ENCODE data around the gene PDK3. TPM values are rescaled to one million over a fixed set of nuclear protein-coding genes. Genes with fewer than 3 reads are reported as not detected.

Gene PDK3
- total RNA-seq, 1 donor = 9.0 TPM

DNA sequence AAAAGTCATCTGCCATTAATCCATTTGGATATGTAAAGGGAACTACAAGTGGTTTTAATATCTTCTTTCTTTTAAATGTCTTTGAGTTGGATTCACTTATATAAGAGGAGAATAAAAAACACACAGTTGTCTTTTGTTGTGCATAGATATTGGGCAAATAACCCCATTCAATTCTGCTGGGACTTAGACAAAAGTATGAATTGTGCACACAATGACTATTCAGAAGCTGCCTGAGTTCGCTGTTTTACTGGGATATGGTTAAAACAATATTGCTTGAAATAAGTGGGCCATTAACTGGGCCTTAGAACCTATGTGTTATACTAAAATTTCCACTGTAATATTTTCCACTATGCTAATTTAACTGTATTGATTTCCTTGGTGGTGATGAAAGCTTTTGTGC lies 110.4 kb downstream of the PDK3 start:
- DNase-seq (ENCODE audit: insufficient read length, low spot score, missing footprints) = no peak
- H3K79me2 ChIP-seq (ENCODE audit: insufficient read depth, low read length) = no peaks in the 10 kb centered on the region
- no peak overlapping the region for H3K27ac ChIP-seq (ENCODE audit: low read depth, low read length)
- no peaks in the 10 kb centered on the region for H3K27me3 ChIP-seq (ENCODE audit: insufficient read depth, low read length)
- no peaks in the 10 kb centered on the region for H3K36me3 ChIP-seq (ENCODE audit: insufficient read depth, low read length)
- H4K20me1 ChIP-seq (ENCODE audit: insufficient read depth, low read length) = no peaks in the 10 kb centered on the region
- TF ChIP-seq, protein P1, sequence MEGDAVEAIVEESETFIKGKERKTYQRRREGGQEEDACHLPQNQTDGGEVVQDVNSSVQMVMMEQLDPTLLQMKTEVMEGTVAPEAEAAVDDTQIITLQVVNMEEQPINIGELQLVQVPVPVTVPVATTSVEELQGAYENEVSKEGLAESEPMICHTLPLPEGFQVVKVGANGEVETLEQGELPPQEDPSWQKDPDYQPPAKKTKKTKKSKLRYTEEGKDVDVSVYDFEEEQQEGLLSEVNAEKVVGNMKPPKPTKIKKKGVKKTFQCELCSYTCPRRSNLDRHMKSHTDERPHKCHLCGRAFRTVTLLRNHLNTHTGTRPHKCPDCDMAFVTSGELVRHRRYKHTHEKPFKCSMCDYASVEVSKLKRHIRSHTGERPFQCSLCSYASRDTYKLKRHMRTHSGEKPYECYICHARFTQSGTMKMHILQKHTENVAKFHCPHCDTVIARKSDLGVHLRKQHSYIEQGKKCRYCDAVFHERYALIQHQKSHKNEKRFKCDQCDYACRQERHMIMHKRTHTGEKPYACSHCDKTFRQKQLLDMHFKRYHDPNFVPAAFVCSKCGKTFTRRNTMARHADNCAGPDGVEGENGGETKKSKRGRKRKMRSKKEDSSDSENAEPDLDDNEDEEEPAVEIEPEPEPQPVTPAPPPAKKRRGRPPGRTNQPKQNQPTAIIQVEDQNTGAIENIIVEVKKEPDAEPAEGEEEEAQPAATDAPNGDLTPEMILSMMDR (IDR thresholded peaks at IDR 0.05; ENCODE audit: extremely low read depth, low read depth, low read length) = no peak
- H3K4me2 ChIP-seq (ENCODE audit: insufficient read depth, low read length) = no peak overlapping the region
- H3K9me3 ChIP-seq (ENCODE audit: low read depth, low read length) = no peaks in the 10 kb centered on the region
- H3K4me1 ChIP-seq (ENCODE audit: insufficient read depth, low read length) = no peaks in the 10 kb centered on the region
- H3K4me3 ChIP-seq (ENCODE audit: insufficient read depth, low read length) = no peak overlapping the region
- no peak overlapping the region for H2AFZ ChIP-seq (ENCODE audit: low read length)

DNA sequence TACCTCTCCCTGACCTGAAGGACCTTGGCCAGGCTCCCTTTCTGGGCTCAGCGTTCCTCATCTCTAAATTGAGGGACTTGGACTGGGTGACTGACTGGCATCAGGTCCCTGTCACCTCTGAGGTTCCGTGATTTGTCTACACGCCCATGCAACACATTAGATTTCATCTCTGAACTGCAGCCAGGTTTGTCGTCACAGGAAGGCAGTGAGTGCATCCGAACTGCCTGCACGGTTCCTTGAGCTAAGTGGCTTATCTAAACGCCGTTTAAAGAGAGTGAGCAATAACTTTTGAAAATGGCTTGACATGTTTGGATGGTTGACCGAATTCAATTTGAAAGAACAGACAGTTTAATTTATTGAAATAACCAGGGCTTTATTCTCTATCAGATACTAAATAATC lies 112.0 kb downstream of the PDK3 start:
- no peaks in the 10 kb centered on the region for H3K36me3 ChIP-seq (ENCODE audit: insufficient read depth, low read length)
- no peaks in the 10 kb centered on the region for H3K4me1 ChIP-seq (ENCODE audit: insufficient read depth, low read length)
- no peak for DNase-seq (ENCODE audit: insufficient read length, low spot score, missing footprints)
- no peaks in the 10 kb centered on the region for H3K79me2 ChIP-seq (ENCODE audit: insufficient read depth, low read length)
- TF ChIP-seq, protein P1 (IDR thresholded peaks at IDR 0.05; ENCODE audit: extremely low read depth, low read depth, low read length) = no peak
- no peak overlapping the region for H3K27ac ChIP-seq (ENCODE audit: low read depth, low read length)
- no peak overlapping the region for H3K4me3 ChIP-seq (ENCODE audit: insufficient read depth, low read length)
- no peak overlapping the region for H3K4me2 ChIP-seq (ENCODE audit: insufficient read depth, low read length)
- H4K20me1 ChIP-seq (ENCODE audit: insufficient read depth, low read length) = no peaks in the 10 kb centered on the region
- H3K27me3 ChIP-seq (ENCODE audit: insufficient read depth, low read length) = no peaks in the 10 kb centered on the region
- H3K9me3 ChIP-seq (ENCODE audit: low read depth, low read length) = no peaks in the 10 kb centered on the region
- H2AFZ ChIP-seq (ENCODE audit: low read length) = no peak overlapping the region

Small RNA genes within 50 kb of the gene (small RNA-seq; reads per million reads assigned to genes)
- not detected for gene SNRPEP9

Other genes with a start within 250 kb of the PDK3 start
- not detected in 2 replicates for gene SUPT20HL2, start 151.2 kb upstream of the PDK3 start, total RNA-seq
- gene SUPT20HL1, start 104.6 kb upstream of the PDK3 start, total RNA-seq = not detected in 2 replicates
- 0.59 and 1.1 TPM in 2 replicates for gene PCYT1B, start 182.1 kb downstream of the PDK3 start, total RNA-seq
- 10.0 and 11.9 TPM in 2 replicates for gene POLA1, start 228.6 kb downstream of the PDK3 start, total RNA-seq

All from osteoblast (primary cell).